GM03348 (cell line): Measurements from ENCODE around the gene LIPJ.
A peak's percentile ranks its signal among the peaks of the same experiment; 100 is the strongest.

ENCODE experiments used
- DNase-seq: peaks from one replicate; pipeline ENCODE4 v3.0.0; 2012; ENCODE audit warnings: low spot score

Gene LIPJ

DNA sequence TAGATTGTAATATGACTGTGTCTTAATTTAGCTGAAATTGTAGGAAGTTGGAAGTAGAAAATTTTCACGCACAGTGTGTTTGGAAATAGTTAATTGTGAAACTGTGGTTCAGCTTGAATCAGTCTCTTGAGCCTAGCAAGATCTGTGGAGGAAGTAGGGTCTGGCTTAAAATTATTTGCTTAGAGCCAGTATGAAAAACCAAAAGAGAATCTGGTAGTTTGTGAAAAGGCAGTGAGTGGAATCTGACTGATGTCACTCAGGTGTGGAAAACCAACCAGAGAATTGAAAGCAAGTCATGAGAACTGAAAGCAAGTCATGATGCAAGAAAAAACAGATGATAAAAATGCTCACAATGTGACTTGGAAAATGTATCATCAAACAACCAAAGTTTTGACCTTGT is 11.5 kb downstream of the LIPJ start:
- DNase-seq: no peak

DNA sequence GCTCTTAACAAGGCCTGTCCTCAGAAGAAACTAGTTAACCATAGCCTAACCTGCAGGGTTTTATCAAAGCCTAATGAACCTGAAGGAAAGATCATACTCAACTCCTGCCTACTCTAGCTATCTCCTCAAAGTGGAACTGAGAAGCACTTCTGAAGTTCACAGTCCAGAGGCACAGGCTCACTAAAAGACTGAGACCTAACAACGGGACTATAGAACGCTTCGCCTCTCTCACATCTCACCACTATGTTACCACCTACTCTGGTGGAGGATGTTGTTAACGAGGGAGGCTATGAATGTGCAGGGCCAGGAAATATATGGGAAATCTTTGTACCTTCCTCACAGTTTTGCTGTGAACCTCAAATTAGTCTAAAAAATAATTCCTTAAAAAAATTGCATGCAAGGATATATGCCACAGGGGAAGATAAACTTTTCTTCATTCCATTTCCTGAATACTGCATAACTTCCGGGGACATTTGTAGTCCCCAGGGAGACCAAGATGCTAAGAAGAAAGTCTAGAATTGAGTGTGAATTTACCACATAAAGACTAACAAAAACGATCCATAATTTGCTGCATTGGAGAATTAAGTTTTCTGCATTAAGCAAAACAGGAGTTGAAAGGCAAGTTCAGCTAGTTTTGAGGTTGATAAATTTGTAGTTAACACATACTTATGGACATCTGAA is 21.6 kb downstream of the LIPJ start:
- no peak for DNase-seq

DNA sequence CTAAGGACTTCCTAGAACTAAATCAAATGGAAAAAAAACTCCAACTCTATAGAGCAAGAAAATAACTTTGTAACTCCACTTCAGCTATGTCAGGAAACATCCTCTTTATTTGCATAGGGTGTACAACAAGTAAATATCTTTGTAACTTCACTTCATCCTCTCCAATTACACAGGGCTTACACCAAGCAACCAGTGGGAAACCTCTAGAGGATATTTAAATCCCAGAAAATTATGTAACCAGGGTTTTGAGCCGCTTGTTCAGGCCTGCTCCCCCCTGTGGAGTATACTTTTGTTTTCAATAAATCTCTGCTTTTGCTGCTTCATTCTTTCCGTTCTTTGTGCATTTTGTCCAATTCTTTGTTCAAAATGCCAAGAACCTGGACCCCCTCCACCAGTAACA is 22.2 kb downstream of the LIPJ start:
- DNase-seq: no peak

DNA sequence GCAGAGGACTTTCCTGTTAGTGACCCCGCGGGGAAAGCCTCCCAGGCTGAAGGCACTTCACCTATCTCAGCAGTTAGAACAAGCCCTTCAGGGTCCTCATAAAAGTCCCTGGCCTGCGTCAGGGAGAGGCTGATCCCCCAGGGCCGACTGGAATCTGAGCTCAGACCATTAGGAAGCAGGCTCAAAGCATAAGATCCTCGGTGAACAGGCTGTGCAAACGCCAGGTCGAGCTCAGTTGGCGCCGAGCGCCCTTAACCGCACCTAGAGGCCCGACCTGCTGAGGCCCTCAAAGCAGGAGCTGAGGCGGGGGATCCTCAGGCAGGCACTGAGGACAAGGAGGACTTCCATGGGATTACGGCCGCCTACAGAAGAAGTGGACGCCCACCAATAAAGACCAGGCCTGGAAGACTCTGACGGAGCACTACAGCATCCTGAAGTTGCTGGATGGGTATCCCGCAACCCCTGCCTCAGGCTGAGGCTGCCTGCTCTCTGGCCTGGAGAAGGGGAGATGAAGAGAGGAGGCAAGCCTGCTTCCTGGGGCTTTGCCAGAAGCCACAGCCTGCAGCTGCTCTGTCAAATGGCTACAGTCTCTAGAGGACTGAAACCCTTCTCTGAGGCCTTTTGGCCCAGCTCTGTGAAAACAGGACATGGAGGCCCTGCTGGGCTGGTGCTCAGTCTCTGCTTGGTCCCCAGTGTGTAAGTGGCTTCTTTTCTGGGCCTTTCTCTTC is 29.9 kb downstream of the LIPJ start:
- no peak for DNase-seq

DNA sequence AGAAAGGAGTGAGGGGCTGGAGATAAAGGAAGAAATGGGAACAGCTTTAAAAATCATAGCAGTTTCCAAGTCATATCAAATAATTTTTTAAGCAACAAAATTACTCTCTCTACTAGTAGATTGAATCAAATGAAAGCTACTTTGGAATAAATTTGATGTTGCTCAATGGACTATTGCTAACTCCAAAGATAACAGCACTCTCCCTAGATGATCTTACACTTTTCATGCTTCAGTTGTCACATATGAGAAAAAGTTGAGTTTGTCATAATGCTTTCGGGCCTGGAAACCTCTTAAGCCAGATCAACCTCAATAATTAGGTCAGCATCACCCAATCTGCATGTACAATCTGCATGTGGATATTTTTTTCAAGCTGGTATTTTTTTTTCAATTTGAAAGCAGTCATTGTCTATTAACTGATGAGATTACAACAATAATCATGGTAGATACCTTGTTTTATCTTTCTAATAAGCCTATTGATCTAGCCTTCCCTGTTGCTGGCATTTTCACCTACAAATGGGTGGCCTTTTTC is 31.3 kb downstream of the LIPJ start:
- no peak for DNase-seq

DNA sequence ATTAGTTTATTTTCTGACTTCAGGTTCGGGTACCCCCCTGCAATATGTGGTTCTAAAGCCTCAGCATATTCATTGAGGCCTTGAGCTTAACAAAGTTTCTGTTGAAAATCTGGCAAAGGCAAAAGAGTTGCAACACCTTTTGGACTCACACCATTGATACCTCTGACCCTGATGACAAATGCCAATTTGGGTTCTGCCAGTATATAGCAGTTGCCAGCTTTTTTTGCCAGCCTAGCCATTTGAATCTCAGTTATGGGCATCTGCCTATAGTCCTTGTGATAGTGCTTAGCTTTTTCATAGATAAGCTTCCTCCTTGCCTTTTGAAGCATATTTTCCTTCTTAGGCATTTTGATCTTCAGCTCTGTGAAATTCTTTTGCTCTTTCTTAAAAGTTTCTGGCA is 31.9 kb downstream of the LIPJ start:
- DNase-seq: no peak

DNA sequence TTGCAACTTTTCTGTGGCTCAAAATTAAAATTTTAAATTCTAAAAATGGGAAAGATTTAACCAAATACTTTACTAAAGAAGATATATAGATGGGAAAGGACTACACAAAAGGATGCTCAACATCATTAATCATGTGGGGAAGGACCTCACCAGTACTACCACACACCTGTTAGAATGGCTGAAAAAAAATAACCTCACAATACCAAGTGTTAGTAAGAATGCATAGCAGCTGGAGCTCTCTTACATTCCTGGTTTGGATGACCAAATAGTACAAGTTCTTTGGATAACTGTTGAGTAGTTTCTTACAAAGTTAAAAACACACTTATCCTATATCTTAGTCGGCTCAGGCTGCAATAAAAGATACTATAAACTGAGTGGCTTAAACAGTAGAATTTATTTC is 33.9 kb downstream of the LIPJ start:
- DNase-seq: no peak

DNA sequence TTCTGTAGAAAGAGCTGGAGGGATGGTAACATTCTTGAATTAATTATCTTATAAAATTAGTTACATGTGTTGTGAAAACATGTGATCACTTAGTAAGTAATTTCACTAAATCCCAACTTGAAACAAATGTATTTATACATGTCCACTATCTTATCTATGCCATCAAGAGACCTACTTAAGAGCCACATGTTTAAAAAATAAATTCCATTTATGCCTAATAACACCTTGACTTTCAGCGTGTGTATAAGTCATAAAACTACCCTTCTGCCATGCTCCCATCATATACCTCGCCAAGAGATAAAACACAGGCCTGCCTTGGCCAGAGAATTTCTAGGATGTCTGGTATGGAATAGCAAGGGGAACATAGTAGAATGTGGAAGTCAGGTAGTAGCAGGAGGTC is 37.3 kb downstream of the LIPJ start:
- DNase-seq: no peak

DNA sequence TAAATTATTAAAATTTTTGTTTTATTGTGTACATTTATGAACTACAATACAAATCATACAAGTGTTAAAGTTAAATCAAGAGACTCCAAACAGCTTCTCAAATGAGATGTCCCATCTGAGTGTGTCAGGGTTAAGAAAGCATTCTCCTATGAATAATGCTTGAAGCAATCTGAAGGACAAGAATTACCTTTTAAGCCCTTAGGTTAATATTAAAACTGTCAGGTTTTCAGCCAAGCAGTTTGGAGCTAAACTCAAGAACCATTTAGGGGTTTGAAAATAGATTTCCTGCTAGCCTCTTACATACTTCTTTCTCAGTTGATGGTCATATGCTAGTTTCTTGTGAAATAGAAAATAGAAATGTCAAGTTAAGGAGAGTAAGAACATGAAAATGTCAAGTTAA is 38.3 kb downstream of the LIPJ start:
- no peak for DNase-seq

DNA sequence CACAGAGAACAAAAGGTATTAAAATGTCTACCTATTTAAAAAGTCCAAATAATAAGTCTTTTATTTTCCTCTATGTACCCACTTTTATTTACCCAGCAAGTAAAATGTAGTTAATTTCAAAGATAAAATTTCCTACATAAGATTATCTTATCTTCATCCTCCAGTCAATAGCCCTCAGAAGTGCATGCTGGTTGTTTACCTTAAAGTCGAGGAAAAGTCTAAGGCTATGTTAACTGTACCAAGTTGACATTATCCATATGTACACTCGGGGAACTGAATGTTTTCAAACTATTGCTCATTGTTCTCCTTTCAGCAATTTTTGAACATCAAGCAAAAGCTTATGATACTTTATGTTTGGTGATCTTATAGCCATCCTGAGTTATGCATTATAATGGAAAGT is 53.6 kb downstream of the LIPJ start:
- DNase-seq: no peak

DNA sequence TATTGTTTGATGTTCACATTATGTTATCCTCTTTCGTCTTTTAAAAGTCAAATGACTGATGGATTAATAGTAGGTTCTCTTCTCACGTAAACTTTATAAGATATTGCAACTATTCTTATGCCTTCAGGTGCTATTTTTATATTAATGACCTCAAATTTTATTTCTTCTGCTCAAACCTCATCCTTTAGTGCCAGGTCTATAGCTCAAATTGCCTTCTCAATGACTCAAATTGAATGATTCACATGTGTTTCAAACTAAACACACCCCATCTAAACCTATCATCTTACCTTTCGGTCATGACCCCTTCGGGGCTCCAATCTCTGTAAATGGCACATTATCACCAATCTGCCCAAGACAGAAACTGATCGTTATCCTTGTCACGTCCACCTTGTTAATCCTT is 55.6 kb downstream of the LIPJ start:
- no peak for DNase-seq

DNA sequence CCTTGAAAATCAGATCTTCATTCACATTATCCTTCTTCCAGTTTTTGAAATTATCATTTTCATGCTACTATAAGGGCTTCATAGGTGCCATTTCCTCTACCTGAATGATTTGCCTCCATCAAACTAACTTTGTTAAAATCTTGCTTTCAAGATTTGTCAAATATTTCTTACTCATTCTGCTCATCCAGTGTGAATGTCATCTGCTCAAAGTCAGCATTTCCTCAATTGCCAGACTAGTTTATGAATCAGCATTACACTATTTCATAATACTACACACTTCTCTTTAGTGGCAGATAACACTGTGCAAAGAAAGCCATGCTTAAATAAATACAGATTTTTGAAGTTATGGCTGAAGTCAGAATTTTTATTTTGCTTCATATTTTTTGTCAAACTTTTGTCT is 56.4 kb downstream of the LIPJ start:
- peak; percentile 63 for DNase-seq

DNA sequence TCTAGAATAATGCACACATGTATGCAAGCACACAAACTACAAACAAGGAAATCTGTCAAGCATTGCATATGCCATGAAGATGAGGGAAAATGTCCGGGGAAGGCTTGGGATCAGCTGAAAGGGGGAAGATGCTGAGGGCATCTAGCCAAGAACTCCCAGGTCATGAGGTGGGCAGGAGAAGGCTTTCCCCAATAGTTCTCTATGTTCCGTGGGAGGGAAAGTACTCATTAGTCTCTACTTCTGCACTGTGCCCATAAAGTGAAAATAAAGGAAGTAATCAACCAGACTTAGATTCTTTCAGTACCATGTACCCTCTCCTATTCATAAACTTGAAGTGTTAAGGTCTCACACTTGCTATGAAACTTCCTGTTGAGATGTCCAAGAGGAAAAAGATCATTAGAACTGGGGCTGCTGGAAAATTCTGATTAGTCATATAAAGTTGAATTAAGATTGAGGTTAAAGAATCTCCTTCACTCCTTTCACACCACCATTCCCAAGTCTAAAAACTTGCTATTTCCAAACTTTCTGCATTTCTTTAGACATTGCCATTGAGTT is 60.6 kb downstream of the LIPJ start:
- no peak for DNase-seq

DNA sequence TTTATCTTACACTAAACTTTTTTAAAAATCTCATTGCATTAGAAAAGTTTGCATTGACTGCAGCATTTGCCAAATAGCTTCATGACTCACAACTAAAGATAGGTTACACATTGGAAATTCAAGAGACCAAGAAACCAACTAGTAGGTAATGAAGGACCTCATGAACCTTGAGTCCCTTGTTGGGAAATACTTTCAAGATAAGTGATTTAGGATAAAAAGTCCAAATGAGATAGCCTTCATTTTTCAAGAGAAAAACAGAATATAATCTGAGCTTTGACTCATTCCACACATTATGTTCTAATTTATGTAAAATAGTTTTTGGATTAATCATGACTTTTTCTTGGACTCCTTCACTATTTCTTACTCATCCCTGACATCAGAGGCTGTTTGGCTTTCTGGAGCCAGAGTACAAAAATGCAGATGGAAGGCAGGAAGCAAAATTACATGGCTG is 64.6 kb downstream of the LIPJ start:
- DNase-seq: peak; percentile 71

DNA sequence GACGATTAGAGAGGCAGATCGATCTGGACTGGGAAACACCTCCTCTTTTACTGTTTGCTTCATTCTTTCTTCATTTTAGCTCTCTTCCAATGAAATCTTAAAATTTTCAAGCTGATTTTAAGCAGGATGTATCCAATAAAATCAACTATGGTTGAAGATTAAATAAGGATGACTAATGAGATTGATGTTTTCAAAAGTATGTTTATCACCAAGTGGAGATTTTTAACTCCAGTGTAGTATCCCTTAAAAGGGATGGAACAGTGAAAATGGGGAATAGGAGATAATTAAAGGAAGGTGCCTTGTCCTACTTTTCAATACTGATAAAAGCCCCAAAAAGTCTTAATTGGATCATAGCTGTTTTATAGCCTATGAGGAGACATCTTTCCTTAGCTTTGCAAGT is 66.1 kb downstream of the LIPJ start:
- peak; percentile 18 for DNase-seq
